GM21526 (cell line): ENCODE results near the gene MMD2.
A peak's percentile ranks its signal among the peaks of the same experiment; 100 is the strongest.
"Not testable (repeated sequence)": the region's sequence is repeated elsewhere in the genome, so short reads cannot be mapped to it uniquely, and the experiment has no call there.

Experiments
- ATAC-seq: cut with Tn5 transposase; IDR thresholded peaks from one replicate; pipeline ENCODE4 v1.9.1; 2021; ENCODE audit warnings: moderate library complexity; ENCODE audit not compliant: unreplicated experiment, low FRiP score

MMD2 gene

GRCh38 chr7:4958477-4959301 is at the start of gene MMD2:
MMD2 (minus strand) TSS chr7:4959187; CDS start chr7:4959017, 170 bp downstream.
- ATAC-seq = no peak

- no peak for ATAC-seq
These were observed 46.1 kb upstream of the MMD2 start for GRCh38 chr7:5005066-5005465.

- no peak for ATAC-seq
These were observed 42.9 kb upstream of the MMD2 start for GRCh38 chr7:5001911-5002310.

- ATAC-seq = no peak
These were observed 42.0 kb upstream of the MMD2 start for GRCh38 chr7:5001003-5001402.

- ATAC-seq = no peak
These were observed 40.5 kb upstream of the MMD2 start for GRCh38 chr7:4999369-4999950.

GRCh38 chr7:4998910-4999309 is 39.9 kb upstream of the MMD2 start:
- no peak for ATAC-seq

GRCh38 chr7:4998244-4998643 is 39.3 kb upstream of the MMD2 start:
- ATAC-seq = no peak

- no peak for ATAC-seq
These were observed 37.8 kb upstream of the MMD2 start for GRCh38 chr7:4996696-4997222.

- no peak for ATAC-seq
These were observed 36.5 kb upstream of the MMD2 start for GRCh38 chr7:4995429-4995969.

- ATAC-seq = no peak
These were observed 34.5 kb upstream of the MMD2 start for GRCh38 chr7:4993471-4993870.

GRCh38 chr7:4982741-4983140 is 23.8 kb upstream of the MMD2 start:
- ATAC-seq = not testable (repeated sequence)

GRCh38 chr7:4981295-4981890 is 22.4 kb upstream of the MMD2 start:
- not testable (repeated sequence) for ATAC-seq

GRCh38 chr7:4975626-4976025 is 16.6 kb upstream of the MMD2 start:
- ATAC-seq = not testable (repeated sequence)

GRCh38 chr7:4973728-4974198 is 14.8 kb upstream of the MMD2 start:
- ATAC-seq = peak; percentile 93

- not testable (repeated sequence) for ATAC-seq
These were observed 13.5 kb upstream of the MMD2 start for GRCh38 chr7:4972446-4972845.

GRCh38 chr7:4965295-4966022 is 6.5 kb upstream of the MMD2 start:
- no peak for ATAC-seq

- ATAC-seq = no peak
These were observed 5.5 kb upstream of the MMD2 start for GRCh38 chr7:4964506-4964905.

- no peak for ATAC-seq
These were observed 4.1 kb upstream of the MMD2 start for GRCh38 chr7:4962872-4963775.

- no peak for ATAC-seq
These were observed 1.4 kb upstream of the MMD2 start for GRCh38 chr7:4960363-4960762.
